K562 (cell line): ENCODE data around the gene SLAMF6. TPM values are rescaled to one million over a fixed set of nuclear protein-coding genes. Genes with fewer than 3 reads are reported as not detected.

Experiments
- ATAC-seq: fragments of 200-7000 bp; cut with Tn5 transposase; 3 replicates; pipeline ENCODE4 v1.9.1; 2020; ENCODE audit warnings: moderate library complexity
- BruUV-seq: library from RNA; stranded (reverse); fragments of 400-500 nt; replicated peaks from 2 replicates; lab custom pipeline; 2021; lab: Mats Ljungman, UMichigan
- CTCF ChIA-PET: fragments of 300-600 bp; formaldehyde crosslinking; extraction: SDS; loops from one replicate; lab custom pipeline; 2021; ENCODE audit warnings: low intra/inter-chr PET ratio; lab: Yijun Ruan, JAX
- POLR2A ChIA-PET: fragments of 300-600, 350-650 bp; sonication (Branson Sonifier 250); formaldehyde crosslinking; extraction: SDS; loops from one replicate; lab custom pipeline; 2021; ENCODE audit warnings: antibody characterized with exemption, inconsistent platforms; lab: Yijun Ruan, JAX
- DNase-seq, 4 experiments: peaks; one replicate each; pipeline versions ENCODE4 v3.0.0 to v3.0.0-alpha.2; 2011 to 2018; ENCODE audit warnings: low spot score in 3 of 4, mixed read lengths in 3 of 4; ENCODE audit errors: extremely low read depth in 1 of 4
- FAIRE-seq: peaks from 2 replicates; lab custom pipeline; 2011; peaks lifted over from hg19 to GRCh38; lab: Jason Lieb, UNC
- H2AFZ ChIP-seq: 2 replicates; pipeline ENCODE4 v1.6.0; 2011; ENCODE audit warnings: low read depth, low read length, control low read depth, inconsistent platforms
- H3K27ac ChIP-seq: fragments of 200-600 bp; 3 replicates; pipeline ENCODE4 v1.8.0; 2011; ENCODE audit warnings: low read depth, mild to moderate bottlenecking, control low read depth, inconsistent platforms, low read length, moderate library complexity, mixed read lengths; ENCODE audit errors: extremely low read depth
- H3K27me3 ChIP-seq, 2 experiments: fragments of 300-600 bp in 1 of 2; 2 replicates in 1 of 2; 3 replicates in 1 of 2; pipeline versions ENCODE4 v1.6.0 to v1.8.0; 2011; ENCODE audit warnings: inconsistent platforms in 2 of 2, low read length in 2 of 2, mild to moderate bottlenecking in 1 of 2, mixed read lengths in 1 of 2, moderate library complexity in 1 of 2; ENCODE audit not compliant: control insufficient read depth in 2 of 2, insufficient read depth in 2 of 2
- H3K36me3 ChIP-seq: fragments of 300-600 bp; 3 replicates; pipeline ENCODE4 v1.8.0; 2011; ENCODE audit warnings: mild to moderate bottlenecking, low read length, inconsistent platforms; ENCODE audit not compliant: control insufficient read depth, insufficient read depth
- H3K4me1 ChIP-seq, 2 experiments: fragments of 200-600 bp in 1 of 2; replicated peaks in 1 of 2; 2 replicates in 1 of 2; 3 replicates in 1 of 2; pipeline versions ENCODE4 v1.5.1 to v1.8.0; 2011; ENCODE audit warnings: inconsistent platforms in 2 of 2, low read length in 2 of 2, mild to moderate bottlenecking in 1 of 2, mixed read lengths in 1 of 2, moderate library complexity in 1 of 2; ENCODE audit not compliant: control insufficient read depth in 2 of 2, insufficient read depth in 2 of 2
- H3K4me2 ChIP-seq: 2 replicates; pipeline ENCODE4 v1.6.1; 2011; ENCODE audit warnings: low read length, control low read depth, inconsistent platforms, mixed read lengths; ENCODE audit not compliant: insufficient read depth
- H3K4me3 ChIP-seq: fragments of 200-600 bp; sonication (generic), shearing (Covaris generic); 2 replicates; pipeline ENCODE4 v1.5.1; 2016; ENCODE audit warnings: control low read depth, inconsistent platforms
- H3K79me2 ChIP-seq: fragments of 200-600 bp; 3 replicates; pipeline ENCODE4 v1.8.0; 2011; ENCODE audit warnings: low read length, inconsistent platforms; ENCODE audit not compliant: control insufficient read depth, insufficient read depth
- H3K9ac ChIP-seq, 2 experiments: 2 replicates each; pipeline versions ENCODE4 v1.6.0 to v1.6.1; 2011; ENCODE audit warnings: low read depth in 2 of 2, low read length in 2 of 2, control low read depth in 1 of 2, inconsistent platforms in 1 of 2, mild to moderate bottlenecking in 1 of 2, mixed read lengths in 1 of 2; ENCODE audit not compliant: insufficient read depth in 1 of 2
- H3K9me1 ChIP-seq: one replicate; pipeline ENCODE4 v1.6.0; 2011; ENCODE audit warnings: inconsistent platforms, mild to moderate bottlenecking, low read length, moderate library complexity; ENCODE audit not compliant: control insufficient read depth, insufficient read depth
- H3K9me3 ChIP-seq: replicated peaks from 2 replicates; pipeline ENCODE4 v1.5.1; 2011; ENCODE audit warnings: low read depth, low read length, inconsistent platforms; ENCODE audit not compliant: control insufficient read depth, insufficient read depth
- H4K20me1 ChIP-seq: replicated peaks from 2 replicates; pipeline ENCODE4 v1.6.1; 2011; ENCODE audit warnings: low read length, inconsistent platforms, mixed read lengths; ENCODE audit not compliant: control insufficient read depth, insufficient read depth
- CXXC5 ChIP-seq: fragments of 250-450 bp; sonication (Bioruptor Pico); IDR thresholded peaks from 2 replicates; pipeline ENCODE4 v1.8.0; 2022; ENCODE audit warnings: inconsistent platforms, mild to moderate bottlenecking, moderate library complexity
- DPF2 ChIP-seq: fragments of 450-650 bp; IDR thresholded peaks from 2 replicates; pipeline ENCODE4 v1.6.1; 2016
- HMGN3 ChIP-seq: IDR thresholded peaks from 2 replicates; pipeline ENCODE4 v1.6.1; 2011; ENCODE audit warnings: borderline replicate concordance, low read depth, mild to moderate bottlenecking, mixed read lengths, low read length; ENCODE audit not compliant: insufficient read length; ENCODE audit errors: extremely low read depth
- KLF1 ChIP-seq: fragments of 450-650 bp; IDR thresholded peaks from 2 replicates; pipeline ENCODE4 v1.6.1; 2016; ENCODE audit warnings: missing genetic modification characterization, missing compliant biosample characterization
- L3MBTL2 ChIP-seq: fragments of 450-650 bp; IDR thresholded peaks from 2 replicates; pipeline ENCODE4 v1.6.1; 2016; ENCODE audit warnings: mild to moderate bottlenecking, moderate library complexity
- NR2C2 ChIP-seq, 2 experiments: fragments of 200-800 bp in 1 of 2; sonication (Bioruptor generic) in 1 of 2; sonication (generic) in 1 of 2; formaldehyde crosslinking in 1 of 2; IDR thresholded peaks; 2 replicates each; pipeline versions ENCODE4 v1.6.1 to v1.8.0; 2016 to 2022; ENCODE audit warnings: mild to moderate bottlenecking in 1 of 2, missing compliant biosample characterization in 1 of 2, missing genetic modification characterization in 1 of 2, missing genetic modification reagents in 1 of 2
- POLR3A ChIP-seq: IDR thresholded peaks from 2 replicates; pipeline ENCODE4 v1.6.1; 2011; ENCODE audit warnings: borderline replicate concordance, mild to moderate bottlenecking, moderate library complexity; ENCODE audit not compliant: insufficient read length, insufficient read depth; ENCODE audit errors: extremely low read depth
- ZBTB17 ChIP-seq: fragments of 450-650 bp; formaldehyde crosslinking; IDR thresholded peaks from 2 replicates; pipeline ENCODE4 v1.4.0; 2020; ENCODE audit warnings: mild to moderate bottlenecking
- ZKSCAN8 ChIP-seq: fragments of 200-800 bp; sonication (Bioruptor generic); IDR thresholded peaks from 2 replicates; pipeline ENCODE4 v1.6.1; 2016; ENCODE audit warnings: missing genetic modification characterization, missing compliant biosample characterization
- ZNF3 ChIP-seq: fragments of 250-450 bp; sonication (Bioruptor Pico); IDR thresholded peaks from 2 replicates; pipeline ENCODE4 v1.5.0; 2021; ENCODE audit warnings: mild to moderate bottlenecking, moderate library complexity
- ZNF444 ChIP-seq: fragments of 250-450 bp; sonication (Bioruptor Pico); IDR thresholded peaks from 2 replicates; pipeline ENCODE4 v1.4.0; 2020; ENCODE audit warnings: mild to moderate bottlenecking, moderate library complexity
- ZNF584 ChIP-seq: fragments of 200-800 bp; sonication (Bioruptor generic); IDR thresholded peaks from 2 replicates; pipeline ENCODE4 v1.6.1; 2016; ENCODE audit warnings: low read depth, mild to moderate bottlenecking, missing genetic modification characterization, missing compliant biosample characterization
- ZNF766 ChIP-seq: fragments of 200-800 bp; sonication (Bioruptor generic); conservative IDR thresholded peaks from 2 replicates; pipeline ENCODE4 v1.6.1; 2016; ENCODE audit warnings: missing genetic modification characterization, missing compliant biosample characterization
- ZSCAN32 ChIP-seq: fragments of 450-650 bp; formaldehyde crosslinking; IDR thresholded peaks from 2 replicates; pipeline ENCODE4 v1.4.0; 2020; ENCODE audit warnings: mild to moderate bottlenecking, moderate library complexity
- WGBS: fragments of 100-300 bp; shearing (Covaris generic); methylation state at CpG from one replicate; pipeline ENCODE4 v1.1.6; 2016; ENCODE audit warnings: low coverage, mixed read lengths; ENCODE audit not compliant: insufficient coverage; ENCODE audit errors: missing lambda C conversion rate; 5-methylcytosine and 5-hydroxymethylcytosine counted together
- in situ Hi-C: fragments of 300-500 bp; cut with MboI; formaldehyde crosslinking; loops from 4 replicates; pipeline ENCODE4 v1.15.0; 2018; ENCODE audit warnings: inconsistent platforms, mixed read lengths
- intact Hi-C: fragments of 100-400 bp; cut with micrococcal nuclease; formaldehyde crosslinking; loops from 2 replicates; pipeline ENCODE4 v1.14.2; 2022
- polyA plus RNA-seq, 8 experiments: library from polyadenylated mRNA; depleted of rRNA in 4 of 8; stranded (reverse) in 5 of 8; unstranded in 3 of 8; fragments of >200 nt; fragmentation: Nextera tagmentation in 2 of 8; fragmentation: Illumina TruSeq in 1 of 8; extraction: Ambion mirVana in 2 of 8; extraction: Trizol in 1 of 8; gene quantifications; 2 replicates each; pipeline versions ENCODE4 v1.2.1 to v1.2.3, GENCODE V29; 2011 to 2014; ENCODE audit warnings: inconsistent platforms in 1 of 8, missing spikeins in 1 of 8
- total RNA-seq, 7 experiments: library from RNA; depleted of rRNA in 6 of 7; stranded (reverse); fragments of >200 nt in 6 of 7; fragmentation: Illumina TruSeq in 2 of 7; extraction: Trizol in 2 of 7; gene quantifications; 2 replicates each; pipeline versions ENCODE4 v1.2.1 to v1.2.3, GENCODE V29; 2011 to 2021; ENCODE audit warnings: low replicate concordance in 1 of 7
- TF ChIP-seq, protein P1 (sequence below): IDR thresholded peaks from 2 replicates; pipeline ENCODE4 v1.6.1; 2011; ENCODE audit not compliant: insufficient read length; ENCODE audit errors: extremely low read depth
- TF ChIP-seq, protein P2 (sequence below): sonication (generic); IDR thresholded peaks from 2 replicates; pipeline ENCODE4 v1.6.1; 2016
- TF ChIP-seq, protein P3 (sequence below), 2 experiments: fragments of 200-800 bp in 1 of 2; sonication (Bioruptor generic) in 1 of 2; sonication (generic) in 1 of 2; formaldehyde crosslinking in 1 of 2; IDR thresholded peaks in 1 of 2; conservative IDR thresholded peaks in 1 of 2; 2 replicates each; pipeline versions ENCODE4 v1.5.0 to v1.6.1; 2016 to 2020; ENCODE audit warnings: missing compliant biosample characterization in 1 of 2, missing genetic modification characterization in 1 of 2, missing genetic modification reagents in 1 of 2

Gene SLAMF6
- total and polyA plus RNA-seq, 9 of the 15 experiments (the other 6 are each of a cell fraction or from before 2014, with no cell fraction given), result 0.56 to 4.8 (median 1.1) TPM

DNA sequence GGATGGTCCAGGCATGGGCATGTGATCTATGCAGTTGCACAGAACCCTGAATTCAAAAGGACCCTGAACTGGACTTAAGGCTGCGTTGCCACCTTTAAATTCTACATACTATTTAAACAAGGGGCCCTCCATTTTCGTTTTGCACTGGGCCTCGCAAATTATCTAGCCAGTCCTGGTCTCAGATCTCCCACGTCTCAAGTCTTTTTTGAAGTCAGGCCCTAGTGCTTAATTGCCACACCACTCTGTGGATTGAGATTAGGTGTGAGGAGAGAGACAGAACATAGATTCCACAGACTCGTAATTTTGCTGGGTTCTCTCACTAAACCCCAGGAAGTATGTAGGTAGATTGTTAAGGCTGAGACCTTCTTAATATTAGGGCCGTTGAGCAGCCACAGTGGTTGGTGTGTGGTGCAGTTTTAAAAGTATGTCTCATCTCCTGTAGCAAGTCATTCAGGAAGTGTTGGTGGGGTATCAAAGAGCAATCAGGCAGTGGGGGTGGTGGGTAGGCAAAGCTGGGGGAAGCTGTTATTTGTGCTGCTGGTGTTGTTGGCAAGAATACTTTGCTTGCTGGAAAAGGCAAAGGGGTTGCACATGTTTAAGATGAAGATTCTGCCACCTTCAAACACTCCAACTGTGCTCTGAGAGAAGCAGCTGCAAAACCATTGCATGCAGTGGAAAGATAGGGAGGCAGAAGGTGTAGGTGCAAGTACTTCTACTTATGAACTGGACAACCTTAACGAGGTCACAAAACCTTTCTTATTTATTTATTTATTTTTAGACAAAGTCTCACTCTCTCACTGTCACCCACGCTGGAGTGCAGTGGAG is 45.0 kb upstream of the SLAMF6 start:
- FAIRE-seq, result peak; percentile 75
- TF ChIP-seq HMGN3, result no peak
- TF ChIP-seq, protein P1, sequence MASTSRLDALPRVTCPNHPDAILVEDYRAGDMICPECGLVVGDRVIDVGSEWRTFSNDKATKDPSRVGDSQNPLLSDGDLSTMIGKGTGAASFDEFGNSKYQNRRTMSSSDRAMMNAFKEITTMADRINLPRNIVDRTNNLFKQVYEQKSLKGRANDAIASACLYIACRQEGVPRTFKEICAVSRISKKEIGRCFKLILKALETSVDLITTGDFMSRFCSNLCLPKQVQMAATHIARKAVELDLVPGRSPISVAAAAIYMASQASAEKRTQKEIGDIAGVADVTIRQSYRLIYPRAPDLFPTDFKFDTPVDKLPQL, result no peak
- 0 out of 2 replicates have a peak, but pooled peaks have one; percentile 61 for TF ChIP-seq ZNF584 (CRISPR knock-in tag)
- no peak for TF ChIP-seq KLF1
- TF ChIP-seq, protein P2, sequence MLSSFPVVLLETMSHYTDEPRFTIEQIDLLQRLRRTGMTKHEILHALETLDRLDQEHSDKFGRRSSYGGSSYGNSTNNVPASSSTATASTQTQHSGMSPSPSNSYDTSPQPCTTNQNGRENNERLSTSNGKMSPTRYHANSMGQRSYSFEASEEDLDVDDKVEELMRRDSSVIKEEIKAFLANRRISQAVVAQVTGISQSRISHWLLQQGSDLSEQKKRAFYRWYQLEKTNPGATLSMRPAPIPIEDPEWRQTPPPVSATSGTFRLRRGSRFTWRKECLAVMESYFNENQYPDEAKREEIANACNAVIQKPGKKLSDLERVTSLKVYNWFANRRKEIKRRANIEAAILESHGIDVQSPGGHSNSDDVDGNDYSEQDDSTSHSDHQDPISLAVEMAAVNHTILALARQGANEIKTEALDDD, result 0 out of 2 replicates have a peak, but pooled peaks have one; percentile 17
- 0 out of 2 replicates have a peak, but pooled peaks have one; percentile 21 for TF ChIP-seq CXXC5 (CRISPR knock-in tag)
- no peak for TF ChIP-seq NR2C2 (CRISPR knock-in tag; IDR thresholded peaks at IDR 0.05)
- peak; percentile 14; the same call in 1 of the 2 replicates for TF ChIP-seq NR2C2 (tag; IDR thresholded peaks at IDR 0.05)
- TF ChIP-seq ZBTB17 (CRISPR knock-in tag), result peak; percentile 55; the same call in 1 of the 2 replicates
- TF ChIP-seq, protein P3, sequence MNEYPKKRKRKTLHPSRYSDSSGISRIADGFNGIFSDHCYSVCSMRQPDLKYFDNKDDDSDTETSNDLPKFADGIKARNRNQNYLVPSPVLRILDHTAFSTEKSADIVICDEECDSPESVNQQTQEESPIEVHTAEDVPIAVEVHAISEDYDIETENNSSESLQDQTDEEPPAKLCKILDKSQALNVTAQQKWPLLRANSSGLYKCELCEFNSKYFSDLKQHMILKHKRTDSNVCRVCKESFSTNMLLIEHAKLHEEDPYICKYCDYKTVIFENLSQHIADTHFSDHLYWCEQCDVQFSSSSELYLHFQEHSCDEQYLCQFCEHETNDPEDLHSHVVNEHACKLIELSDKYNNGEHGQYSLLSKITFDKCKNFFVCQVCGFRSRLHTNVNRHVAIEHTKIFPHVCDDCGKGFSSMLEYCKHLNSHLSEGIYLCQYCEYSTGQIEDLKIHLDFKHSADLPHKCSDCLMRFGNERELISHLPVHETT (CRISPR knock-in tag; conservative IDR thresholded peaks at IDR 0.05 in 1 of 2, IDR thresholded peaks at IDR 0.05 in 1 of 2), result peak in 1 of 2 experiments; percentile 36; a peak in 2 of 4 replicates
- TF ChIP-seq ZKSCAN8, result 0 out of 2 replicates have a peak, but pooled peaks have one; percentile 31
- TF ChIP-seq POLR3A, result no peak
- TF ChIP-seq ZNF3, result no peak
- TF ChIP-seq ZNF766 (CRISPR knock-in tag), result peak; percentile 52; the same call in 1 of the 2 replicates
- TF ChIP-seq ZSCAN32, result no peak
- peak; percentile 55; the same call in 1 of the 2 replicates for TF ChIP-seq L3MBTL2
- no peak for TF ChIP-seq ZNF444
- peak; percentile 64 for TF ChIP-seq DPF2

More for the DNA sequence above, 45.0 kb upstream of the SLAMF6 start:
- 12% methylated on average over 8 of the region's 8 CpGs for WGBS
- Histone ChIP-seq H3K36me3 (no peaks in the 10 kb centered on the region; the same call in 2 of the 3 replicates), H3K79me2 (no peaks in the 10 kb centered on the region), H3K27ac (peak overlapping the region; percentile 61), H3K4me1 (peaks cover 6 to 13% of the 10 kb centered on the region in 2 experiments; a peak in 3 of 5 replicates), H3K9ac (peak overlapping the region in 1 of 2 experiments; percentile 17; a peak in 1 of 4 replicates), H3K9me1 (no peaks in the 10 kb centered on the region), H3K9me3 (no peaks in the 10 kb centered on the region), H2AFZ (peak overlapping the region; percentile 92), H3K27me3 (no peaks in the 10 kb centered on the region), H3K4me2 (peak overlapping the region; percentile 13; the same call in 1 of the 2 replicates), H3K4me3 (no peak overlapping the region), H4K20me1 (no peaks in the 10 kb centered on the region)
- ChIA-PET POLR2A (interaction anchor here (1.0 kb wide), 2 partner anchors 10 to 11 kb away, joined by 3 to 4 read pairs; no protein-coding TSS in a partner anchor), CTCF (no interaction called here)
- peak; percentile 79 for ATAC-seq
- no TSS peak for BruUV-seq
- peak in 2 of 4 experiments; percentile 48 to 51 for DNase-seq
- intact Hi-C loops, result no loop called here
- in situ Hi-C loops, result no loop called here
